ENCODE results near the gene MAML2. TPM values are rescaled to one million over a fixed set of nuclear protein-coding genes. Genes with fewer than 3 reads are reported as not detected.

MAML2 gene
- total and polyA plus RNA-seq, 2 experiments from 2014 or later = 2.0 to 7.1 TPM

DNA sequence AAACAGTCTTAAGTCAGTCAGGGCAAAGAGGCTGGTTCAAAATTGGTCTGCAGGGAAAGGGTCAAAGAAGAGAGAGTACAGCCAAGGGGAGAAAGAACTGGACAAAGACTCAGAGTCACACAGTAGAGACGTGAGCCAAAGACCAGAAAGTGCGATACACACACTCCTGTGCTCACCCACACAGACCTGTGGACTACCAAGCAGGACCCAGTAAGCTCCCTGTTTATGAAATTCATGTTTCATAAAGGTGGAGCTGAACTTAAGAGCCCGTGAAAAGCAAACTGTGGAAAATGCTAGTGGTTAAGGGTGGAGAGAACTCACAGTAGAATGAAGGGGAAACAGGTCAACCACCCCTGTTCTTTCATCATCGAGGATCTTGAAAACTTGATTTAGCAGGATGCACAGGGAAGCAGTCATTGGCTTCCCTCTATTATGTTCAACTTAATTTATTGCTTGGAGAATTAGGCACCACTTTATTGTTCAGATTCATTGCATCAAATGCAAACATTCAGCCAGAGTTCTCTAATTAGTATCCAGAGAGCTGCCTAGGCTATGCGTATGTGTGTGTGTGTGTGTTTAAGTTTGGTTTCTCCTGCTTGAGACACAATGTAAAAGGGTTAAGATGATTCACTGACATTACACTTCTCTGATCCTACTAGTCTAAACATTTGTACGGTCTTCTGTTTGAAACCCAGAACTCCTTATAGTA lies 258.2 kb downstream of the MAML2 start (continued):
- TF ChIP-seq, protein P1, sequence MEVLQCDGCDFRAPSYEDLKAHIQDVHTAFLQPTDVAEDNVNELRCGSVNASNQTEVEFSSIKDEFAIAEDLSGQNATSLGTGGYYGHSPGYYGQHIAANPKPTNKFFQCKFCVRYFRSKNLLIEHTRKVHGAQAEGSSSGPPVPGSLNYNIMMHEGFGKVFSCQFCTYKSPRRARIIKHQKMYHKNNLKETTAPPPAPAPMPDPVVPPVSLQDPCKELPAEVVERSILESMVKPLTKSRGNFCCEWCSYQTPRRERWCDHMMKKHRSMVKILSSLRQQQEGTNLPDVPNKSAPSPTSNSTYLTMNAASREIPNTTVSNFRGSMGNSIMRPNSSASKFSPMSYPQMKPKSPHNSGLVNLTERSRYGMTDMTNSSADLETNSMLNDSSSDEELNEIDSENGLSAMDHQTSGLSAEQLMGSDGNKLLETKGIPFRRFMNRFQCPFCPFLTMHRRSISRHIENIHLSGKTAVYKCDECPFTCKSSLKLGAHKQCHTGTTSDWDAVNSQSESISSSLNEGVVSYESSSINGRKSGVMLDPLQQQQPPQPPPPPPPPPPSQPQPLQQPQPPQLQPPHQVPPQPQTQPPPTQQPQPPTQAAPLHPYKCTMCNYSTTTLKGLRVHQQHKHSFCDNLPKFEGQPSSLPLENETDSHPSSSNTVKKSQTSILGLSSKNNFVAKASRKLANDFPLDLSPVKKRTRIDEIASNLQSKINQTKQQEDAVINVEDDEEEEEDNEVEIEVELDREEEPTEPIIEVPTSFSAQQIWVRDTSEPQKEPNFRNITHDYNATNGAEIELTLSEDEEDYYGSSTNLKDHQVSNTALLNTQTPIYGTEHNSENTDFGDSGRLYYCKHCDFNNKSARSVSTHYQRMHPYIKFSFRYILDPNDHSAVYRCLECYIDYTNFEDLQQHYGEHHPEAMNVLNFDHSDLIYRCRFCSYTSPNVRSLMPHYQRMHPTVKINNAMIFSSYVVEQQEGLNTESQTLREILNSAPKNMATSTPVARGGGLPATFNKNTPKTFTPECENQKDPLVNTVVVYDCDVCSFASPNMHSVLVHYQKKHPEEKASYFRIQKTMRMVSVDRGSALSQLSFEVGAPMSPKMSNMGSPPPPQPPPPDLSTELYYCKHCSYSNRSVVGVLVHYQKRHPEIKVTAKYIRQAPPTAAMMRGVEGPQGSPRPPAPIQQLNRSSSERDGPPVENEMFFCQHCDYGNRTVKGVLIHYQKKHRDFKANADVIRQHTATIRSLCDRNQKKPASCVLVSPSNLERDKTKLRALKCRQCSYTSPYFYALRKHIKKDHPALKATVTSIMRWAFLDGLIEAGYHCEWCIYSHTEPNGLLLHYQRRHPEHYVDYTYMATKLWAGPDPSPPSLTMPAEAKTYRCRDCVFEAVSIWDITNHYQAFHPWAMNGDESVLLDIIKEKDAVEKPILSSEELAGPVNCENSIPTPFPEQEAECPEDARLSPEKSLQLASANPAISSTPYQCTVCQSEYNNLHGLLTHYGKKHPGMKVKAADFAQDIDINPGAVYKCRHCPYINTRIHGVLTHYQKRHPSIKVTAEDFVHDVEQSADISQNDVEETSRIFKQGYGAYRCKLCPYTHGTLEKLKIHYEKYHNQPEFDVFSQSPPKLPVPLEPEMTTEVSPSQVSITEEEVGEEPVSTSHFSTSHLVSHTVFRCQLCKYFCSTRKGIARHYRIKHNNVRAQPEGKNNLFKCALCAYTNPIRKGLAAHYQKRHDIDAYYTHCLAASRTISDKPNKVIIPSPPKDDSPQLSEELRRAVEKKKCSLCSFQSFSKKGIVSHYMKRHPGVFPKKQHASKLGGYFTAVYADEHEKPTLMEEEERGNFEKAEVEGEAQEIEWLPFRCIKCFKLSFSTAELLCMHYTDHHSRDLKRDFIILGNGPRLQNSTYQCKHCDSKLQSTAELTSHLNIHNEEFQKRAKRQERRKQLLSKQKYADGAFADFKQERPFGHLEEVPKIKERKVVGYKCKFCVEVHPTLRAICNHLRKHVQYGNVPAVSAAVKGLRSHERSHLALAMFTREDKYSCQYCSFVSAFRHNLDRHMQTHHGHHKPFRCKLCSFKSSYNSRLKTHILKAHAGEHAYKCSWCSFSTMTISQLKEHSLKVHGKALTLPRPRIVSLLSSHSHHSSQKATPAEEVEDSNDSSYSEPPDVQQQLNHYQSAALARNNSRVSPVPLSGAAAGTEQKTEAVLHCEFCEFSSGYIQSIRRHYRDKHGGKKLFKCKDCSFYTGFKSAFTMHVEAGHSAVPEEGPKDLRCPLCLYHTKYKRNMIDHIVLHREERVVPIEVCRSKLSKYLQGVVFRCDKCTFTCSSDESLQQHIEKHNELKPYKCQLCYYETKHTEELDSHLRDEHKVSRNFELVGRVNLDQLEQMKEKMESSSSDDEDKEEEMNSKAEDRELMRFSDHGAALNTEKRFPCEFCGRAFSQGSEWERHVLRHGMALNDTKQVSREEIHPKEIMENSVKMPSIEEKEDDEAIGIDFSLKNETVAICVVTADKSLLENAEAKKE (CRISPR knock-in tag; IDR thresholded peaks at IDR 0.05) = no peak
- TF ChIP-seq, protein P2, sequence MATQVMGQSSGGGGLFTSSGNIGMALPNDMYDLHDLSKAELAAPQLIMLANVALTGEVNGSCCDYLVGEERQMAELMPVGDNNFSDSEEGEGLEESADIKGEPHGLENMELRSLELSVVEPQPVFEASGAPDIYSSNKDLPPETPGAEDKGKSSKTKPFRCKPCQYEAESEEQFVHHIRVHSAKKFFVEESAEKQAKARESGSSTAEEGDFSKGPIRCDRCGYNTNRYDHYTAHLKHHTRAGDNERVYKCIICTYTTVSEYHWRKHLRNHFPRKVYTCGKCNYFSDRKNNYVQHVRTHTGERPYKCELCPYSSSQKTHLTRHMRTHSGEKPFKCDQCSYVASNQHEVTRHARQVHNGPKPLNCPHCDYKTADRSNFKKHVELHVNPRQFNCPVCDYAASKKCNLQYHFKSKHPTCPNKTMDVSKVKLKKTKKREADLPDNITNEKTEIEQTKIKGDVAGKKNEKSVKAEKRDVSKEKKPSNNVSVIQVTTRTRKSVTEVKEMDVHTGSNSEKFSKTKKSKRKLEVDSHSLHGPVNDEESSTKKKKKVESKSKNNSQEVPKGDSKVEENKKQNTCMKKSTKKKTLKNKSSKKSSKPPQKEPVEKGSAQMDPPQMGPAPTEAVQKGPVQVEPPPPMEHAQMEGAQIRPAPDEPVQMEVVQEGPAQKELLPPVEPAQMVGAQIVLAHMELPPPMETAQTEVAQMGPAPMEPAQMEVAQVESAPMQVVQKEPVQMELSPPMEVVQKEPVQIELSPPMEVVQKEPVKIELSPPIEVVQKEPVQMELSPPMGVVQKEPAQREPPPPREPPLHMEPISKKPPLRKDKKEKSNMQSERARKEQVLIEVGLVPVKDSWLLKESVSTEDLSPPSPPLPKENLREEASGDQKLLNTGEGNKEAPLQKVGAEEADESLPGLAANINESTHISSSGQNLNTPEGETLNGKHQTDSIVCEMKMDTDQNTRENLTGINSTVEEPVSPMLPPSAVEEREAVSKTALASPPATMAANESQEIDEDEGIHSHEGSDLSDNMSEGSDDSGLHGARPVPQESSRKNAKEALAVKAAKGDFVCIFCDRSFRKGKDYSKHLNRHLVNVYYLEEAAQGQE (IDR thresholded peaks at IDR 0.05; ENCODE audit: unreplicated experiment) = no peak
- TF ChIP-seq, protein P3, sequence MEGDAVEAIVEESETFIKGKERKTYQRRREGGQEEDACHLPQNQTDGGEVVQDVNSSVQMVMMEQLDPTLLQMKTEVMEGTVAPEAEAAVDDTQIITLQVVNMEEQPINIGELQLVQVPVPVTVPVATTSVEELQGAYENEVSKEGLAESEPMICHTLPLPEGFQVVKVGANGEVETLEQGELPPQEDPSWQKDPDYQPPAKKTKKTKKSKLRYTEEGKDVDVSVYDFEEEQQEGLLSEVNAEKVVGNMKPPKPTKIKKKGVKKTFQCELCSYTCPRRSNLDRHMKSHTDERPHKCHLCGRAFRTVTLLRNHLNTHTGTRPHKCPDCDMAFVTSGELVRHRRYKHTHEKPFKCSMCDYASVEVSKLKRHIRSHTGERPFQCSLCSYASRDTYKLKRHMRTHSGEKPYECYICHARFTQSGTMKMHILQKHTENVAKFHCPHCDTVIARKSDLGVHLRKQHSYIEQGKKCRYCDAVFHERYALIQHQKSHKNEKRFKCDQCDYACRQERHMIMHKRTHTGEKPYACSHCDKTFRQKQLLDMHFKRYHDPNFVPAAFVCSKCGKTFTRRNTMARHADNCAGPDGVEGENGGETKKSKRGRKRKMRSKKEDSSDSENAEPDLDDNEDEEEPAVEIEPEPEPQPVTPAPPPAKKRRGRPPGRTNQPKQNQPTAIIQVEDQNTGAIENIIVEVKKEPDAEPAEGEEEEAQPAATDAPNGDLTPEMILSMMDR (conservative IDR thresholded peaks at IDR 0.05; ENCODE audit: low read depth in 2 of 2) = no peak
- no peak for TF ChIP-seq JUNB (IDR thresholded peaks at IDR 0.05; ENCODE audit: unreplicated experiment)
- no peak for TF ChIP-seq EZH2phosphoT487 (IDR thresholded peaks at IDR 0.05; ENCODE audit: unreplicated experiment)
- TF ChIP-seq STAT1 (IDR thresholded peaks at IDR 0.05; ENCODE audit: unreplicated experiment) = no peak
- TF ChIP-seq EZH2 (IDR thresholded peaks at IDR 0.05; ENCODE audit: low read depth, unreplicated experiment) = no peak

All from GM23338 (cell line).